IMR-90 (cell line): Measurements from ENCODE around the gene FAT1. TPM values are rescaled to one million over a fixed set of nuclear protein-coding genes. Genes with fewer than 3 reads are reported as not detected.
A peak's percentile ranks its signal among the peaks of the same experiment; 100 is the strongest.

Experiments used
- ATAC-seq: fragments of 200-7000 bp; cut with Tn5 transposase; 2 replicates; pipeline ENCODE4 v1.9.1; 2020; ENCODE audit warnings: low read depth, mild to moderate bottlenecking, moderate library complexity
- BruUV-seq: library from RNA; stranded (reverse); fragments of 400-500 nt; replicated peaks from 2 replicates; lab custom pipeline; 2021; lab: Mats Ljungman, UMichigan
- CTCF ChIA-PET: fragments of 300-600 bp; formaldehyde crosslinking; extraction: SDS; loops from one replicate; lab custom pipeline; 2021; ENCODE audit warnings: antibody characterized with exemption; lab: Yijun Ruan, JAX
- POLR2A ChIA-PET: fragments of 300-600 bp; sonication (Branson Sonifier 250); formaldehyde crosslinking; loops from one replicate; lab custom pipeline; 2022; ENCODE audit warnings: antibody characterized with exemption; ENCODE audit not compliant: unreplicated experiment; lab: Charles Lee
- DNase-seq: peaks from one replicate; pipeline ENCODE4 v3.0.0; 2013
- H2AFZ ChIP-seq: replicated peaks from 2 replicates; pipeline ENCODE3; 2013; ENCODE audit warnings: low read length, mild to moderate bottlenecking; ENCODE audit not compliant: poor library complexity
- H2AK5ac ChIP-seq: 2 replicates; pipeline ENCODE4 v1.6.1; 2013; ENCODE audit warnings: low read depth, low read length, inconsistent platforms
- H2AK9ac ChIP-seq: replicated peaks from 2 replicates; pipeline ENCODE3; 2013; ENCODE audit warnings: mild to moderate bottlenecking, low read depth, low read length, moderate library complexity; ENCODE audit not compliant: poor library complexity
- H2BK120ac ChIP-seq: 2 replicates; pipeline ENCODE4 v1.6.1; 2013; ENCODE audit warnings: low read depth, low read length, inconsistent platforms
- H2BK15ac ChIP-seq: 3 replicates; pipeline ENCODE4 v1.6.1; 2013; ENCODE audit warnings: low read depth, low read length, inconsistent platforms
- H2BK20ac ChIP-seq: 2 replicates; pipeline ENCODE4 v1.6.1; 2013; ENCODE audit warnings: low read depth, mild to moderate bottlenecking, inconsistent platforms, low read length, moderate library complexity
- H2BK5ac ChIP-seq: 2 replicates; pipeline ENCODE4 v1.6.1; 2013; ENCODE audit warnings: mild to moderate bottlenecking, low read depth, low read length, inconsistent platforms; ENCODE audit not compliant: poor library complexity, severe bottlenecking
- H3K14ac ChIP-seq: replicated peaks from 2 replicates; pipeline ENCODE4 v1.6.1; 2013; ENCODE audit warnings: low read depth, low read length, inconsistent platforms
- H3K18ac ChIP-seq: 2 replicates; pipeline ENCODE4 v1.6.1; 2013; ENCODE audit warnings: low read depth, low read length, control low read depth
- H3K23ac ChIP-seq: 2 replicates; pipeline ENCODE4 v1.6.1; 2013; ENCODE audit warnings: low read depth, low read length, inconsistent platforms
- H3K27ac ChIP-seq: 2 replicates; pipeline ENCODE4 v1.5.1; 2013; ENCODE audit warnings: mild to moderate bottlenecking, control low read depth, low read length; ENCODE audit not compliant: insufficient read depth
- H3K27me3 ChIP-seq: 2 replicates; pipeline ENCODE4 v1.6.1; 2013; ENCODE audit warnings: low read length; ENCODE audit not compliant: control insufficient read depth, insufficient read depth
- H3K36me3 ChIP-seq: 2 replicates; pipeline ENCODE4 v1.6.1; 2013; ENCODE audit warnings: low read length, mixed read lengths; ENCODE audit not compliant: control insufficient read depth, insufficient read depth
- H3K4ac ChIP-seq: 2 replicates; pipeline ENCODE4 v1.6.1; 2013; ENCODE audit warnings: low read depth, low read length, inconsistent platforms
- H3K4me1 ChIP-seq: 2 replicates; pipeline ENCODE4 v1.6.1; 2013; ENCODE audit warnings: low read length, mixed read lengths; ENCODE audit not compliant: control insufficient read depth, insufficient read depth
- H3K4me2 ChIP-seq: 2 replicates; pipeline ENCODE4 v1.6.1; 2013; ENCODE audit warnings: low read depth, mild to moderate bottlenecking, control low read depth, low read length, moderate library complexity
- H3K4me3 ChIP-seq: 2 replicates; pipeline ENCODE4 v1.5.1; 2013; ENCODE audit warnings: low read depth, mild to moderate bottlenecking, control low read depth, low read length, moderate library complexity; ENCODE audit not compliant: insufficient read depth
- H3K56ac ChIP-seq: 2 replicates; pipeline ENCODE4 v1.6.1; 2013; ENCODE audit warnings: low read length, inconsistent platforms; ENCODE audit not compliant: insufficient read depth; ENCODE audit errors: extremely low read depth
- H3K79me1 ChIP-seq, 2 experiments: 2 replicates each; pipeline ENCODE4 v1.6.1; 2013; ENCODE audit warnings: low read length in 2 of 2, inconsistent platforms in 1 of 2, low read depth in 1 of 2
- H3K9ac ChIP-seq: 2 replicates; pipeline ENCODE4 v1.6.1; 2013; ENCODE audit warnings: low read depth, low read length, control low read depth
- H3K9me1 ChIP-seq: 2 replicates; pipeline ENCODE4 v1.6.1; 2013; ENCODE audit warnings: low read length, inconsistent platforms; ENCODE audit not compliant: insufficient read depth
- H3K9me3 ChIP-seq: 2 replicates; pipeline ENCODE4 v1.6.1; 2013; ENCODE audit warnings: low read length; ENCODE audit not compliant: control insufficient read depth, insufficient read depth
- H4K20me1 ChIP-seq: 2 replicates; pipeline ENCODE4 v1.6.1; 2013; ENCODE audit warnings: low read length, inconsistent platforms; ENCODE audit not compliant: insufficient read depth
- H4K5ac ChIP-seq: 2 replicates; pipeline ENCODE4 v1.6.1; 2013; ENCODE audit warnings: mild to moderate bottlenecking, low read depth, low read length, control low read depth
- H4K8ac ChIP-seq, 2 experiments: 2 replicates each; pipeline ENCODE4 v1.6.1; 2013; ENCODE audit warnings: low read depth in 2 of 2, low read length in 2 of 2, control low read depth in 1 of 2, inconsistent platforms in 1 of 2
- H4K91ac ChIP-seq: 2 replicates; pipeline ENCODE4 v1.6.1; 2013; ENCODE audit warnings: low read depth, low read length, inconsistent platforms; ENCODE audit not compliant: insufficient read depth
- BHLHE40 ChIP-seq: fragments of 150-350 bp; IDR thresholded peaks from 2 replicates; pipeline ENCODE4 v1.6.1; 2016; ENCODE audit warnings: mild to moderate bottlenecking, low read depth, low read length
- CHD1 ChIP-seq: IDR thresholded peaks from 2 replicates; pipeline ENCODE4 v1.6.1; 2012; ENCODE audit warnings: low read depth, low read length, improper control_type of control experiment
- FOS ChIP-seq: fragments of 150-350 bp; IDR thresholded peaks from 2 replicates; pipeline ENCODE4 v1.6.1; 2016; ENCODE audit warnings: low read depth, low read length
- MAFK ChIP-seq: IDR thresholded peaks from 2 replicates; pipeline ENCODE4 v1.6.1; 2012; ENCODE audit warnings: low read depth, low read length, improper control_type of control experiment
- MAZ ChIP-seq: IDR thresholded peaks from 2 replicates; pipeline ENCODE4 v1.6.1; 2012; ENCODE audit warnings: low read depth, mild to moderate bottlenecking, low read length, improper control_type of control experiment, moderate library complexity, borderline replicate concordance
- MXI1 ChIP-seq: IDR thresholded peaks from 2 replicates; pipeline ENCODE4 v1.6.1; 2012; ENCODE audit warnings: low read depth, mild to moderate bottlenecking, low read length, moderate library complexity, borderline replicate concordance
- POLR2A ChIP-seq: IDR thresholded peaks from 2 replicates; pipeline ENCODE4 v1.6.1; 2012; ENCODE audit warnings: mild to moderate bottlenecking, low read depth, low read length
- RCOR1 ChIP-seq: IDR thresholded peaks from 2 replicates; pipeline ENCODE4 v1.6.1; 2012; ENCODE audit warnings: mild to moderate bottlenecking, low read length, improper control_type of control experiment; ENCODE audit not compliant: insufficient replicate concordance
- RFX5 ChIP-seq: IDR thresholded peaks from 2 replicates; pipeline ENCODE4 v1.8.0; 2012; ENCODE audit warnings: low read depth, mild to moderate bottlenecking, low read length, moderate library complexity
- SMC3 ChIP-seq: fragments of 150-350 bp; IDR thresholded peaks from 2 replicates; pipeline ENCODE4 v1.6.1; 2016; ENCODE audit warnings: low read depth, mild to moderate bottlenecking, antibody characterized with exemption, low read length, moderate library complexity
- USF2 ChIP-seq: fragments of 150-350 bp; IDR thresholded peaks from 2 replicates; pipeline ENCODE4 v1.6.1; 2017; ENCODE audit warnings: mild to moderate bottlenecking, antibody characterized with exemption, low read length, low read depth
- WGBS, 2 experiments: methylation state at CpG; one replicate each; pipeline versions ENCODE4 v1.1.5 to v1.1.7; 2013; ENCODE audit warnings: missing lambda C conversion rate in 2 of 2; ENCODE audit not compliant: insufficient read length in 1 of 2; ENCODE audit errors: extremely low coverage in 2 of 2; 5-methylcytosine and 5-hydroxymethylcytosine counted together
- dilution Hi-C: fragments of 300-500 bp; cut with HindIII; formaldehyde crosslinking; loops from one replicate; pipeline ENCODE4 v1.14.3; 2018; ENCODE audit warnings: low sequenced_read_pairs; ENCODE audit not compliant: unreplicated experiment
- in situ Hi-C: fragments of 300-500 bp; cut with MboI; formaldehyde crosslinking; loops from 3 replicates; pipeline ENCODE4 v1.14.3; 2019; ENCODE audit warnings: low sequenced_read_pairs, inconsistent platforms, mixed read lengths
- intact Hi-C: fragments of 100-400 bp; cut with micrococcal nuclease; formaldehyde crosslinking; loops from 2 replicates; pipeline ENCODE4 v1.10.0; 2022
- polyA plus RNA-seq, 3 experiments: library from polyadenylated mRNA; depleted of rRNA; stranded (reverse); fragments of >200 nt; gene quantifications; 2 replicates each; pipeline ENCODE4 v1.2.3, GENCODE V29; 2012; ENCODE audit warnings: low replicate concordance in 1 of 3
- total RNA-seq: library from RNA; depleted of rRNA; stranded (reverse); fragments of >200 nt; gene quantifications from 2 replicates; pipeline ENCODE4 v1.2.3, GENCODE V29; 2012
- TF ChIP-seq, protein P1 (sequence below): fragments of 150-350 bp; IDR thresholded peaks from 2 replicates; pipeline ENCODE4 v1.6.1; 2016; ENCODE audit warnings: low read depth, mild to moderate bottlenecking, low read length, moderate library complexity, borderline replicate concordance
- TF ChIP-seq, protein P2 (sequence below): conservative IDR thresholded peaks from 2 replicates; pipeline ENCODE4 v1.5.1; 2012; ENCODE audit warnings: mild to moderate bottlenecking, low read depth, low read length, improper control_type of control experiment

Gene FAT1
- total and polyA plus RNA-seq, 2 of the 4 experiments (the other 2 are of a cell fraction): 156 to 519 TPM

DNA sequence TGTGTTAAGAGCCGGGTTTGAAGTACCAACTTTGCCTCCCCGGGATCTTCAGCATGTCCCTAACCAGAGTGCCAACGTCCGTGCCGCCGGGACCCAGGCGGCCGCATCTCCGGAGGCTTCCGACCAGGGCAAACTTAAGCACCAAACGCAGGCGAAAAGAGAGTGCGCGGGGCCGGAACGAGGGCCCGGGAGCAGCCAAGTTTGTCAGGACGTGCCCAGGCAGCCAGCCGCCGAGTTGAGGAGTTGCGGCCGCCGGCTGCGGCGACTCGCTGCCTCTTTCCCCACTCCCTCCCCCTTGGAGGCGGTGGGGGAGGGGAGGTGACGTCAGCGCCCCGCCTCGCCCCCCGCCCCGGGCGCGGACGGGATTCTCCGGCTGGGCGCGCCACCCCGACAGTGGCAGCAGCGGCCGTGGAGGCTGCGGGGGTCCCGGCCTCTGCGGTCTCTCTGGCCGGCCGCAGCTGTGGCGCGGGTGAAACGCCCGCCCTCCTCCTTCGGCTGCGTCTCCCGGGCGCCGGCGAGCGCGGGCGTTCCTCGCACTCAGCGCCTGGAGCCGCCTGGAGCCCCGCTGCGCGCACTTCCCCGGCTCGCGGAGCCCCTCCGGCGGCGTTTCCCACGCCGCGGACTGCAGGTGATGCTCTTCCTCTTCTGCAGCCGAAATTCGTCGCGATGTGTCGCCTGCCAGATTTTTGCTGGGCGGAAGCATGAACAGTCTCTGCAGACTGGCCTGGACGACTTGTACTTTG, 2.9 kb upstream of the FAT1 start:
- H2BK15ac ChIP-seq: peak overlapping the region; percentile 82; the same call in 2 of the 3 replicates
- intact Hi-C loops: loop anchor here (1.0 to 10.0 kb wide), 14 partner anchors 46 to 1178 kb away; no protein-coding TSS in a partner anchor
- peak overlapping the region; percentile 93 for H3K18ac ChIP-seq
- peak overlapping the region; percentile 99 for H3K14ac ChIP-seq
- peak overlapping the region; percentile 78 for H2BK20ac ChIP-seq
- peak overlapping the region; percentile 96 for H3K56ac ChIP-seq
- H3K36me3 ChIP-seq: peaks cover 4% of the 10 kb centered on the region; the same call in 1 of the 2 replicates
- H4K8ac ChIP-seq: peak overlapping the region; percentile 74 to 81
- peaks cover 0 to 22% of the 10 kb centered on the region in 2 experiments; a peak in 3 of 4 replicates for H3K79me1 ChIP-seq
- peak overlapping the region; percentile 81 for H4K5ac ChIP-seq
- peaks cover 24% of the 10 kb centered on the region for H4K20me1 ChIP-seq
- H3K27ac ChIP-seq: peak overlapping the region; percentile 97
- H2AK9ac ChIP-seq: peak overlapping the region; percentile 91
- peak overlapping the region; percentile 74 for H2AK5ac ChIP-seq
- peak; percentile 59 for ATAC-seq
- H2AFZ ChIP-seq: peak overlapping the region; percentile 83
- H3K4me3 ChIP-seq: peak overlapping the region; percentile 89
- POLR2A ChIA-PET: no interaction called here
- in situ Hi-C loops: loop anchor here (10.0 to 25.0 kb wide), 2 partner anchors 211 to 878 kb away; no protein-coding TSS in a partner anchor
- peak overlapping the region; percentile 100 for H3K9ac ChIP-seq
- dilution Hi-C loops: no loop called here
- peaks cover 10% of the 10 kb centered on the region for H3K4me1 ChIP-seq
- H3K27me3 ChIP-seq: no peaks in the 10 kb centered on the region
- peak; percentile 80 for DNase-seq
- H2BK5ac ChIP-seq: peak overlapping the region; percentile 95
- WGBS, 2 experiments: 0% methylated on average over 15 of the region's 82 CpGs; no CpG with 5 or more reads in 1 of the 2 experiments
- peak overlapping the region; percentile 93 for H3K4me2 ChIP-seq
- H3K9me1 ChIP-seq: 0 out of 2 replicates have a peak, but pooled peaks cover 2% of the 10 kb centered on the region
- H4K91ac ChIP-seq: peak overlapping the region; percentile 98
- TSS peak; percentile 68 for BruUV-seq
- peak overlapping the region; percentile 90 for H2BK120ac ChIP-seq
- CTCF ChIA-PET: interaction anchor here (0.7 to 1.5 kb wide), 4 partner anchors 83 to 502 kb away, joined by 3 read pairs; no protein-coding TSS in a partner anchor
- H3K4ac ChIP-seq: peak overlapping the region; percentile 96
- peak overlapping the region; percentile 96 for H3K23ac ChIP-seq
- no peaks in the 10 kb centered on the region for H3K9me3 ChIP-seq
- no peak for TF ChIP-seq MAFK
- no peak; the same call in none of the 2 replicates for TF ChIP-seq SMC3
- TF ChIP-seq, protein P1, sequence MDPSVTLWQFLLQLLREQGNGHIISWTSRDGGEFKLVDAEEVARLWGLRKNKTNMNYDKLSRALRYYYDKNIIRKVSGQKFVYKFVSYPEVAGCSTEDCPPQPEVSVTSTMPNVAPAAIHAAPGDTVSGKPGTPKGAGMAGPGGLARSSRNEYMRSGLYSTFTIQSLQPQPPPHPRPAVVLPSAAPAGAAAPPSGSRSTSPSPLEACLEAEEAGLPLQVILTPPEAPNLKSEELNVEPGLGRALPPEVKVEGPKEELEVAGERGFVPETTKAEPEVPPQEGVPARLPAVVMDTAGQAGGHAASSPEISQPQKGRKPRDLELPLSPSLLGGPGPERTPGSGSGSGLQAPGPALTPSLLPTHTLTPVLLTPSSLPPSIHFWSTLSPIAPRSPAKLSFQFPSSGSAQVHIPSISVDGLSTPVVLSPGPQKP: no peak
- TF ChIP-seq FOS: peak; percentile 29; the same call in 1 of the 2 replicates
- TF ChIP-seq RFX5: no peak
- no peak for TF ChIP-seq CHD1
- TF ChIP-seq MAZ: peak; percentile 99
- peak; percentile 45; the same call in 1 of the 2 replicates for TF ChIP-seq BHLHE40
- TF ChIP-seq RCOR1: peak; percentile 53
- TF ChIP-seq POLR2A: peak; percentile 91
- TF ChIP-seq, protein P2, sequence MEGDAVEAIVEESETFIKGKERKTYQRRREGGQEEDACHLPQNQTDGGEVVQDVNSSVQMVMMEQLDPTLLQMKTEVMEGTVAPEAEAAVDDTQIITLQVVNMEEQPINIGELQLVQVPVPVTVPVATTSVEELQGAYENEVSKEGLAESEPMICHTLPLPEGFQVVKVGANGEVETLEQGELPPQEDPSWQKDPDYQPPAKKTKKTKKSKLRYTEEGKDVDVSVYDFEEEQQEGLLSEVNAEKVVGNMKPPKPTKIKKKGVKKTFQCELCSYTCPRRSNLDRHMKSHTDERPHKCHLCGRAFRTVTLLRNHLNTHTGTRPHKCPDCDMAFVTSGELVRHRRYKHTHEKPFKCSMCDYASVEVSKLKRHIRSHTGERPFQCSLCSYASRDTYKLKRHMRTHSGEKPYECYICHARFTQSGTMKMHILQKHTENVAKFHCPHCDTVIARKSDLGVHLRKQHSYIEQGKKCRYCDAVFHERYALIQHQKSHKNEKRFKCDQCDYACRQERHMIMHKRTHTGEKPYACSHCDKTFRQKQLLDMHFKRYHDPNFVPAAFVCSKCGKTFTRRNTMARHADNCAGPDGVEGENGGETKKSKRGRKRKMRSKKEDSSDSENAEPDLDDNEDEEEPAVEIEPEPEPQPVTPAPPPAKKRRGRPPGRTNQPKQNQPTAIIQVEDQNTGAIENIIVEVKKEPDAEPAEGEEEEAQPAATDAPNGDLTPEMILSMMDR: peak; percentile 29
- TF ChIP-seq USF2: no peak
- no peak for TF ChIP-seq MXI1
